NCI-H446 treated with DMSO at 0.1 percent for 48 hours (cell line): ENCODE measurements around the gene TNS1.

ENCODE experiments used
- DNase-seq: peaks from one replicate; lab custom pipeline; 2025; lab: John Stamatoyannopoulos, UW

Gene TNS1

GRCh38 chr2:217870528-217871011 is 132.2 kb downstream of the TNS1 start:
- no peak for DNase-seq

GRCh38 chr2:217868911-217869334 is 133.9 kb downstream of the TNS1 start:
- DNase-seq: no peak

GRCh38 chr2:217868265-217868892 is 134.4 kb downstream of the TNS1 start:
- DNase-seq: no peak

- DNase-seq: no peak
Measured at GRCh38 chr2:217866457-217866856, 136.3 kb downstream of the TNS1 start.

- DNase-seq: no peak
Measured at GRCh38 chr2:217864963-217865772, 137.6 kb downstream of the TNS1 start.

GRCh38 chr2:217863883-217864282 is 138.9 kb downstream of the TNS1 start:
- no peak for DNase-seq

- no peak for DNase-seq
Measured at GRCh38 chr2:217861334-217861877, 141.4 kb downstream of the TNS1 start.

- DNase-seq: no peak
Measured at GRCh38 chr2:217859926-217860325, 142.9 kb downstream of the TNS1 start.

GRCh38 chr2:217858519-217859491 is 144.0 kb downstream of the TNS1 start:
- DNase-seq: no peak

GRCh38 chr2:217857624-217858506 is 144.9 kb downstream of the TNS1 start:
- no peak for DNase-seq

GRCh38 chr2:217856871-217857270 is 145.9 kb downstream of the TNS1 start:
- no peak for DNase-seq

- DNase-seq: no peak
Measured at GRCh38 chr2:217856159-217856558, 146.6 kb downstream of the TNS1 start.

- no peak for DNase-seq
Measured at GRCh38 chr2:217854684-217855420, 147.9 kb downstream of the TNS1 start.

- DNase-seq: no peak
Measured at GRCh38 chr2:217853961-217854360, 148.8 kb downstream of the TNS1 start.

- no peak for DNase-seq
Measured at GRCh38 chr2:217853301-217853881, 149.4 kb downstream of the TNS1 start.

GRCh38 chr2:217852555-217853211 is 150.1 kb downstream of the TNS1 start:
- DNase-seq: no peak

GRCh38 chr2:217851191-217852020 is 151.4 kb downstream of the TNS1 start:
- no peak for DNase-seq
